ENCODE measurements around the gene ACTR6. TPM values are rescaled to one million over a fixed set of nuclear protein-coding genes. Genes with fewer than 3 reads are reported as not detected.
"Not testable (repeated sequence)": the region's sequence is repeated elsewhere in the genome, so short reads cannot be mapped to it uniquely, and the experiment has no call there.

ACTR6 gene
- total and polyA plus RNA-seq, 4 donors, result 12.0 to 25.2 (median 17.5) TPM

GRCh38 chr12:100221523-100221922 lies 20.9 kb downstream of the ACTR6 start:
- H3K9ac ChIP-seq (ENCODE audit: insufficient read depth in 1 of 2, low read length in 2 of 2), result no peak overlapping the region

GRCh38 chr12:100222173-100222572 lies 21.6 kb downstream of the ACTR6 start:
- not testable (repeated sequence) for H3K9ac ChIP-seq (ENCODE audit: insufficient read depth in 1 of 2, low read length in 2 of 2); H3K9me3 ChIP-seq (ENCODE audit: control insufficient read depth in 4 of 4, insufficient read depth in 3 of 4, low read length in 3 of 4); DNase-seq; ATAC-seq (ENCODE audit: insufficient read depth, low FRiP score); H3K4me3 ChIP-seq; H3K4me1 ChIP-seq (ENCODE audit: control insufficient read depth in 5 of 5, insufficient read depth in 5 of 5, low read length in 5 of 5); H3K27ac ChIP-seq (ENCODE audit: low read depth in 1 of 2, low read length in 1 of 2); H3K27me3 ChIP-seq (ENCODE audit: control insufficient read depth in 3 of 3, insufficient read depth in 3 of 3, low read length in 2 of 3)
- WGBS, 2 donors, result 96 to 97% methylated on average over 6 of the region's 6 CpGs
- H3K36me3 ChIP-seq (ENCODE audit: control insufficient read depth in 4 of 4, insufficient read depth in 4 of 4, low read length in 4 of 4), result peaks cover 5 to 36% (median 17%) of the 10 kb centered on the region in 4 donors

More at GRCh38 chr12:100221523-100221922, 20.9 kb downstream of the ACTR6 start:
- Histone ChIP-seq H3K4me1 (ENCODE audit: control insufficient read depth in 5 of 5, insufficient read depth in 5 of 5, low read length in 5 of 5) (no peaks in the 10 kb centered on the region), H3K27me3 (ENCODE audit: control insufficient read depth in 3 of 3, insufficient read depth in 3 of 3, low read length in 2 of 3) (no peaks in the 10 kb centered on the region), H3K27ac (ENCODE audit: low read depth in 1 of 2, low read length in 1 of 2) (no peak overlapping the region), H3K4me3 (no peak overlapping the region), H3K36me3 (ENCODE audit: control insufficient read depth in 4 of 4, insufficient read depth in 4 of 4, low read length in 4 of 4) (peaks cover 5 to 40% (median 17%) of the 10 kb centered on the region in 4 donors), H3K9me3 (ENCODE audit: control insufficient read depth in 4 of 4, insufficient read depth in 3 of 4, low read length in 3 of 4) (no peaks in the 10 kb centered on the region)
- TF ChIP-seq CTCF (IDR thresholded peaks at IDR 0.05; ENCODE audit: control extremely low read depth, extremely low read depth), result no peak
- whole genome bisulfite sequencing, 2 donors, result 64 to 70% methylated on average over 3 of the region's 3 CpGs
- ATAC-seq (ENCODE audit: insufficient read depth, low FRiP score), result no peak
- DNase-seq, result no peak

DNA sequence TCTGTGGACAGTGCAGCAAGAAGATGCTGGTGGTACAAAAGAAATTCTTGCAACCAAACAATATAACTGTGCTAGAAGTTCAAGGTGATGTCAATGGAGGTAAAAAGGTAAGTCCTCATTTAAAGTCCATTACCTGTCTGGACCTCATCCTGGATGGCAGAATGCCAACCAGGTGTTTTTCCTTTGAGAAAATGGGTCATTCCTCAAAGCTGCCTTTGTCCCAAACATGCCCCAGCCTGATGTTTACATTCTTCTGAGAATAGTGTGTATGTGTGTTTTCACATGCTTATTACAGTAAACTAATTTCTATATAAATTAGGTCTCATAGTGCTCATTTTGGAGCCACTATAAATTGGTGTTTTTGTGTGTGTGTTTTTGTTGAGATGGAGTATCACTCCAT lies 24.9 kb downstream of the ACTR6 start:
- DNase-seq, result no peak
- TF ChIP-seq CTCF (IDR thresholded peaks at IDR 0.05; ENCODE audit: control extremely low read depth, extremely low read depth), result no peak

DNA sequence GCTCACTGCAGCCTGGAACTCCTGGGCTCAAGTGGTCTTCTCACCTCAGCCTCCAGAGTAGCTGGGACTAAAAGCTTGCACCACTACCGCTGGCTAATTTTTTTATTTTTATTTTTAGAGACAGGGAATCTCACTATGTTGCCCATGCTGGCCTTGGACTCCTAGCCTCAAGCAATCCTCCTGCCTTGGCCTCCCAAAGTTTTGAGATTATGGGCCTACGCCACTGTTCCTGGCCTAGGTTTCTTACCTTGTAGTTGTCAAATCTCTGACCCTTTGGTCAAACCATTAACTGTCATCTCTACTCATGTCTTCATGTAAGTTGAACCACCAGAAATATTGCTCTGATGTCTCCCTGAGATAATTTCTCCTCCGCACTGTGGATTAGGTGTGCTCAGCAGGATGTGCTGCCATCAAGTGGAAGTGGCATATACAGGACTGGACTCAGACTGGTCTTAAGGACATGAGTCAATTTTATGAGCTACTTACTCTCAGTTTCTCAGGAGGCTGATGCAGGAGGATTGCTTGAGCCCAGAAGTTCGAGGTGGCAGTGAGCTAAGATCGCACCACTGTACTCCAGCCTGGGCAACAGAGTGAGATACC lies 28.5 kb downstream of the ACTR6 start:
- H3K27me3 ChIP-seq (ENCODE audit: control insufficient read depth in 3 of 3, insufficient read depth in 3 of 3, low read length in 2 of 3), result no peaks in the 10 kb centered on the region
- no peak overlapping the region for H3K27ac ChIP-seq (ENCODE audit: low read depth in 1 of 2, low read length in 1 of 2)
- TF ChIP-seq CTCF (IDR thresholded peaks at IDR 0.05; ENCODE audit: control extremely low read depth, extremely low read depth), result no peak
- H3K9me3 ChIP-seq (ENCODE audit: control insufficient read depth in 4 of 4, insufficient read depth in 3 of 4, low read length in 3 of 4), result no peaks in the 10 kb centered on the region
- H3K36me3 ChIP-seq (ENCODE audit: control insufficient read depth in 4 of 4, insufficient read depth in 4 of 4, low read length in 4 of 4), result peaks cover 0 to 8% (median 4%) of the 10 kb centered on the region in 4 donors
- 93 to 94% methylated on average over 5 of the region's 5 CpGs for WGBS, 2 donors
- no peaks in the 10 kb centered on the region for H3K4me1 ChIP-seq (ENCODE audit: control insufficient read depth in 5 of 5, insufficient read depth in 5 of 5, low read length in 5 of 5)
- H3K4me3 ChIP-seq, result no peak overlapping the region
- no peak overlapping the region for H3K9ac ChIP-seq (ENCODE audit: insufficient read depth in 1 of 2, low read length in 2 of 2)
- no peak for DNase-seq
- no peak for ATAC-seq (ENCODE audit: insufficient read depth, low FRiP score)

More for the DNA sequence above, 24.9 kb downstream of the ACTR6 start:
- Histone ChIP-seq H3K27ac (ENCODE audit: low read depth in 1 of 2, low read length in 1 of 2) (no peak overlapping the region), H3K4me3 (no peak overlapping the region), H3K9ac (ENCODE audit: insufficient read depth in 1 of 2, low read length in 2 of 2) (no peak overlapping the region), H3K9me3 (ENCODE audit: control insufficient read depth in 4 of 4, insufficient read depth in 3 of 4, low read length in 3 of 4) (no peaks in the 10 kb centered on the region), H3K36me3 (ENCODE audit: control insufficient read depth in 4 of 4, insufficient read depth in 4 of 4, low read length in 4 of 4) (peaks cover 4 to 18% (median 6%) of the 10 kb centered on the region in 4 donors), H3K27me3 (ENCODE audit: control insufficient read depth in 3 of 3, insufficient read depth in 3 of 3, low read length in 2 of 3) (no peaks in the 10 kb centered on the region), H3K4me1 (ENCODE audit: control insufficient read depth in 5 of 5, insufficient read depth in 5 of 5, low read length in 5 of 5) (no peaks in the 10 kb centered on the region)
- no peak for ATAC-seq (ENCODE audit: insufficient read depth, low FRiP score)

Measured in lung (tissue), 12 donors.